Iris pigment epithelial cell (primary cell): Measurements from ENCODE around the gene HIPK2.

ENCODE experiments used
- DNase-seq: peaks from one replicate; pipeline ENCODE4 v3.0.0-alpha.2; 2011; ENCODE audit warnings: low read depth

The HIPK2 gene

DNA sequence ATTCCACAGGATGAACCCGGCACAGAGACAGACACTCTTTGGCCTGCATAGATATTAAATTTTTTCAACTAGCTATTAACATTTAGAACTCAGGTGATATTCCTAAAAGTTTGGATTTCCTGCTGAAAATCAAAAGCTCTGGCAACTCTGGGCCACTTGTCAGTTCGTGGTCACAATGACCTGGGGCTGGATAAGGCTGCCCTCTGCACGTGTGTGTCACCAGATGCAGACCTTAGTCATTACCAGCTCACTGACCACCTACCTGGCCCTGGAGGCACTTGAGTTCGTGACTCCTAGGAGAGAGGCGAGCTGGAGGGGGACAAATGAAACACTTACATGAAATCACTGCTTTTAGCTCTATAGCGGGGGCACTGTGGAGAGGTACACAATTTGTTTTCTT lies 126.5 kb downstream of the HIPK2 start:
- DNase-seq: no peak

DNA sequence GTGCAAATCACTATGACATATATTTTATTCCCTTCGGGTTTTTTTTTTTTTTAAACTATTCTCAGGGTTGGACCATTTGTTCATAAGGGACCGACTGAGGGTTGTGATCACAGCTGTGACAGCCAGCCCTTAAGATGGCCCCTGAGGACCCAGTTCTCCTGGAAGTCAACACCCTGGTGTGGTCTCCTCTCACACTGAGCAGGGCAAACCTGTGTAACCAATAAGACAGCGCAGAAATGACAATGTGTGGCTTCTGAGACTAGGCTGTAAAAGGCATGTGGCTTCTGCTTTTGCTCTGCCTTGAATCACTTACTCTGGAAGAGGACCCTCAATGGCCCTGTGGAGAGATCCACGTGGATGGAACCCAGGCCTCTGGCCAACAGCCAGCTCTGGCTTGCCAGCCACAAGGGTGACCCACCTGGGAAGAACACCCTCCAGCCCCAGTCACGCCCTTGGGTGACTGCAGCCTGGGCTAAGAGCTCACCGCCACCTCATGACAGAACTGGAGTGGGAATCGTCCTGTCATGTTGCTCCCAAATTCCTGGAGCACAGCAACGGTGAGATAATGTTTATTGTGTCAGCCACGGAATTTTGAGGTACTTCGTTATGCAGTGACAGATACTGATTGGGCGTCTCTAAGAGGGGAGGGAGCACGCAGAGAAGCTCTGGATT lies 127.2 kb downstream of the HIPK2 start:
- DNase-seq: no peak

DNA sequence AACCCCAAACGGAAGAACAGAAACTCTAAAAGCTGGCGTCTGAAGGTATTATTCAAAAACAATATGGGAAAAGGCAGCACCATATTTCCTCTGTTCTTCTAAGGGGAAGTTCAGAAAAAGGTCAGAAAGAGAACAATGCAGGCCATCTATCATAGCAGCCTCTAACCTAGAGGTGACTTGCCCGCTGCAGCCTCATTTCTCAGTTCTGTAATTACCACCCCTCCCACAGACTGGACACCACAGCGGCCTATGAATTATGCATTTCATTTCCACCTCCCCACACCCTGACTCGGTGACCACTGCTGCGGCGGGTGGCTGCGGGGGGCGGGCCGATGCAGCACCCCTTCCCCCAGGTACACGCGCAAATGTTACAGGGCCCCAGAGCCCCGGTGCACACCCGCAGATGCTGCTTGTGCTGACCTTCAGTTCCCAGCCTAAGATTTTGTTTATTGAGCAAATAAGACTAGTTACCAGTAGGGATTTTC lies 128.8 kb downstream of the HIPK2 start:
- no peak for DNase-seq

DNA sequence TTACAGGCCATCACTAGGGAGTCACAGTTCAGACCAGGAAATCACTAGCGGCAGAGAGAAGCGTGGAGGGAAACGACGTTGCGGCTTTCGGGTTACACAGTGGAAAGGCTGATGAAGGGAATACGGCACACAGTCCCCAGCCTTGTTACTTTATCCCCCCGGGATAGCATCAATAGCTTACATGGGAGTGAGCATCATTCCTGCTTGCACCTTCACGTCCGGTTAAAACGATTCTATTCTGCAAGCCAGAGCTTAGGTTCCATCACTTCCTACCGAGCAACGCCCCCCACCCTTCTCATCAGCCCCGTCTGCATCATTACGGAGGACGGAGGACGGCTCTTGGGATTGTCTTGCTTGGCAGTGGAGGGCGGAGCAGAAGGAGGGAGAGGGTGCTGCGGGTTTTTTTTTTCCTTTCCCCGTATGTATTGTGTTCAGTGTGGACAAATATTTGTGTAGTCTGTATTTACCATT lies 129.4 kb downstream of the HIPK2 start:
- DNase-seq: no peak

DNA sequence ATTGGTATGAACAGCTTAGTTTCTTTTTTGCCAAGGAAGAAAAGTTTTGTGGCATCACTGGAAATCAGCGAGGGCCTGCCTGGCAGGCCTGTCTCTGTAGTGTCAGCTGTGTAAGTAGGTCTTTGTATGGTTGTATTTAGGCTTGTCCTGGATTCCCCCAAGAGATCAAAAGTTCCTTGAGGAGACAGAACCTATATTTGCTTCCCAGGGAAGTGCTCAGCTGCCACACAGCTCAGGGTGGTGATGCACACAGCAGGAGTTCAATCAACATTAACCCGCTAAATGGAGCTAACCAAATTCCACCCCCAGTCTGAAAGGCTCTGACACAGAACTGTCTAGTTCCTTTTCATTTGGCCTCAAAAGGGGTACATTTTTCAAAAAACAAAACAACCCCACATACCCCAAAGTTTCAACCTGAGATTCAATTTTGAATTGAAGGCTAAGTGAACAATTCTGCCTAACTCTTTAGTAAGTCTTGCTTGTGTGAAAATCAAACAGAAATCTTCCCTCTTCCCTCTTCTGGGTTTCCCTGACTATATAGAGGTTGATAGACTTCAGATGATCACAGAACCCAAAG lies 129.9 kb downstream of the HIPK2 start:
- DNase-seq: peak; percentile 38

DNA sequence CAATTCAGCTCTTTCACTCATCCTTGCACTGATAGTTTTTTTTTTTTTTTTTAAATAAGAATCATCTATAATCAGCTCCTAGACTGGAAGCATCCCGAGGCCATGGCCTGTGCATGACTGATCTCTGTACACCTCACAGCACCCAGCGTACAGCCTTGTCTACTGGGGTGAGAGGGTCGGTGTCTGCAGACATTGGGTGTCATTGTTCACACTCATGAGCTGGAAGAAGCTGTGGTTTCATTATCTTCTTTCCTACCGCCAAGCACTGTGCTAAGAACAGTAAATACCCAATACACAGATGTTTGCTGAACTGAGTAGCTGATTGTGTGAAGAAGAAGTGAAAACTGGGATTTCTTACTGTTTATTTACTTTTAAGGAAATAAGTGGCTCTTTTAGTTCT lies 130.7 kb downstream of the HIPK2 start:
- peak; percentile 48 for DNase-seq

DNA sequence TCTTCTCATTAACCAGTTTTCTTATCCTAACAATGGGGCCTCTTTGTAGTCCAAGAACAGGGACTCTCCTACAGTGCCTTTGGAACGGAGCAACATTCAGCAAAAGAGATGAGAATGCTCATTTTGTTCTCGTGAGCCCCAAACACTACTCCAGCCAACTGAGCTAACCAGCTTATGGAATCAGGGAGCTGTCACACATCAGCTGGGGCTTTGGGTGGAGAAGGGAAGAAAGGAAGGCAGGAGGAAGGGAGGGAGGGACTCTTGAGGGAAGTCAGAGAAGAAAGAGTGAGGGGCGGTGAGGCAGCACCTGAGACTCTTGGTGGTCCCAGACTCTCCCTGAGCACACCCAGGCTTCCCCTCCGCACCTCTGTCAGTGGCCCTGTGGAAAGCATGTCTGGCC lies 131.2 kb downstream of the HIPK2 start:
- no peak for DNase-seq

DNA sequence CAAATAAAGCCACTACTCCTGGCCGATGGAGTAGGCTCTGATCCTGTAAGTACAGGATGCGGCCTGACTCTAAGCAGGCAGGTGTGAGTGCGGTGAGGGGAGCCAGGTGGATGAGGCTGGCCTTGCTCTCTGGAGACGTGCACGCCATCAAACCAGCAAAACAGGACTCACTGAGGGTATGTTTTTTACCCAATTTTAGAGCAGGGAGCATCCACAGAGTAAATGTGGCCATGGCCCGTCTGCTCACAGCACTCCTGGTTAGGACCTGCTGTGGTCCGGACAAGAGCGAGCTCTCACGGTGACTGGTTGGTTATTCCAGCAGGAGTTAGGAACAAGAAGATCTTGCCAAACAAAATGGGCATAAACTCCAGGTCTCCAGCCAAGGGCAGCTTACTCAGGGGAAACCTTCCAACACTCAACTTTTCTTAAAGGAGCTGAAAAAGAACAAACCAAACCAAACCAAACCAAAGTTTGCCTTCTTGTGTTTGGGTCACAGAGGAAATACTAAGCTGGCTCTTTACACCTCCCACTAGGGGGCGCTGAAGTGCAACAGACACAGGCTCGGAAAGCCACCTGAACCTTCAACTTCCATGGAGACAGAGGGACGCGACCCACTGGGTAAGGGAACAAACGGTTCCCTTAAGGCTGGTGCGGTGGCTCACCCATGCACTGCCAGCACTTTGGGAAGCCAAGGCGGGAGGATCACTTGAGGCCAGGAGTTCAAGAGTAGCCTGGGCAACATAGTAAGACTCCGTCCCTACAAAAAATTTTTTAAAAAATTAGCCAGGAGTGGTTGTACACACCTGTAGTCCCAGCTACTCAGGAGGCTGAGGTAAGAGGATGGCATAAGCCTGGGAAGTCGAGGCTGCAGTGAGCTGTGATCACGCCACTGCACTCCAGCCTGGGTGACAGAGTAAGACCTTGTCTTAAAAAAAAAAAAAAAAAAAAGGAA lies 131.9 kb downstream of the HIPK2 start:
- peak; percentile 83 for DNase-seq

DNA sequence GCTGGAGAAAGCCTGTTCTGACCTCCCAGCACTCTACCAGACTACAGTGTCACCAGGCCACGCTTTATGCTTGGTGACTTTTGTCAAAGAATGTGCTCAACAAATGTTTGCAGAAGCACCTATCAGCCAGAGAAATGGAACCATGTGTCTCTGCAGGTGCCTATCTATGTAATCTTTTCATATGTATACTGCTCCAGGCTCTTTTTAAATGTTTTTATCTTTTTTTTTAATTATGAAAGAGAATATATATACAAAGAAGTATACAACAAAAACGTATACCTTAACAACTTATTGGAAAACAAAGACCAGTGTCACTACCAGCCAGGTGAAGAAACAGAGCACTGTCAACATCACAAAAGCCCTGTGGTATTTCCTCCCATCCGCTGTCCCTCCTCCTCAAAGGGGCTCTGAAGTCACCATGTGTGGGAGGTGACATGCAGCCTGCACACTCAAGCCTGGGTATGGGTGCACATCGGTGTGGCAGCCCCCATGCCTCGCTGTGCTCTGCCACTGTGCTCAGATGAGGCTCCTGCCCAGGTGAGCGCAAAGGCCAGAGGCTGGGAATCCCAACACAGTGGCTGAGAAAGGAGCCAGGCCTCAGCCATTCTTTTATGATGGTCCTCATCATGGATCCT lies 133.7 kb downstream of the HIPK2 start:
- DNase-seq: no peak

DNA sequence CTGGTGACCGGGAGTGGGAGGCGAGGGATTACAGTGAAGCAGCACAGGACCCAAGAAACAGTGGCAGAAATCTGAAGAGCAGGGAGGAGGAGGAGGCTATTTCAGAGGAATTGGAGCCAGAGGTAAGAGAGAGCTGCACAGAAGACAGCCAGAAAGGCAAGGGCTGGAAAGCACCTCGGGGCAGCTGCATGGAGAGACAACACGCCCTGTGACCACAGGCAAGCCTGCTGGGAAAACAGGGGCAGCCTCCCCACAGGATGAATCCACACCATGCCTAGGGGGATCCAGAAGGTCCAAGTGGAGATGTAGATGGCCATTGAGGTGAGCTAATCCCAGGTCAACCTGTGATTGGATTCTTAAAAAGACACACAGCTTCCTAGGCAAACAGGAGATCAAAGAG lies 135.5 kb downstream of the HIPK2 start:
- no peak for DNase-seq

DNA sequence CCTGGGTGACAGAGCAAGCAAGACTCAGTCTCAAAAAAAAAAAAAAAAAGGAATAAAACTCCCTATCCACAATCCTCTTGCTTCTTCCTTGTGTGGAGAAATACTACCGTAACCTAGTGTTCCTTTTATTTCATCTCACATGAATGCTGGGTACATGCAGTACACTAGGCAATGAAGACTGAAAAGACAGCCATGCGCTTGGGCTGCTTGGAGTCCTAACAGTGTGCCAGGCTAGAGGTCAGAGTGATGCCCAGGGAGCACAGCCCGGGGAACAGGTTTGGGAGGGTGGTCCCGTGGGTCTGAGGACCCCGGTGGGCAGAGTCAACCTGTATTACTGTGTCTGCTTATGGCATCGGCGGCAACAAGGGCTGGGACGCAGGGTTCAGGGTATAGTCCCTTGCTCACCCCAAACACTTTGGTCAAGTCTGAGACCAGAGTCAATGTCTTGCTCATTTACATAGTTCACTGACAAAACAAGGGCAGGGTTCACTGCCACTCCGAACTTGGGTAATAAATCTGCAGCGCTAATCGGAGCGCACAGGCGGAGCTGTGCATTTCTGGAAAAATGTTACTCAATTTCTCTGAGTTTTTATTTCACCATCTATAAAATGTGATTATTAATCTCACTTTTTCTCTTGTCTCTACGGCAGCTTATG lies 136.3 kb downstream of the HIPK2 start:
- no peak for DNase-seq

DNA sequence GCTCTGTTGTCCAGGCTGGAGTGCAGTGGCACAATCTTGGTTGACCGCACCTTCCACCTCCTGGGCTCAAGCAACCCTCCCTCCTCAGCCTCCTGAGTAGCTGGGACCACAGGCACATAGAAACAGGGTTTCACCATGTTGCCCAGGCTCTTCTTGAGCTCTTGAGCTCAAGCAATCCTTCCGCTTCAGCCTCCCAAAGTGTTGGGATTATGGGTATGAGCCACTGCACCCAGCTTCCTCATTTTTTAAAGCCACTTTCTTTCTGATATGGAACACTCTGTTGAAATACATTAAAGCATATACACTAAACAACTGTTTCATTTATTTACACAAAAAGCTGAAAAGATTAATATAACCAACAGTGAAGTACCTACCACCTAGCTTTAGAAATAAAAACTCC lies 137.1 kb downstream of the HIPK2 start:
- DNase-seq: no peak

DNA sequence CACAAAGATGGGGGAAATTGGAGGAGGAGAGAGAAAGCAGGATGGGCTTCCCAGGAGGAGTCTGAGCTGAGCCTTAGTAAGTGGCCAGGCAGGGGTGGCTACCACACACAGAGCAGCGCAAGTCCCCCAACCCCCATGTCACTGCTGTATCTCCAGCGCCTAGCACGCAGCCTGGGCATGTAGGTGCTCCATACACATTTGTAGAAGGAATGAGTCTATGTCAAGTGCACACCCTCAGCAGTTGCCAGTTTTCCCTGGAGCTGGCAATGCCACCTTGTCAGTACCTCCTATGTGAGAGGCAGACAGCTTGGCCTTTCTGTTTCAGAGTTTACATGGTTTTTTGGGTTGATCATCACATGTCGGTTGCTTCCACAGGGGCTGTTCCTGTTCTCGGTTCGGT lies 138.2 kb downstream of the HIPK2 start:
- no peak for DNase-seq

DNA sequence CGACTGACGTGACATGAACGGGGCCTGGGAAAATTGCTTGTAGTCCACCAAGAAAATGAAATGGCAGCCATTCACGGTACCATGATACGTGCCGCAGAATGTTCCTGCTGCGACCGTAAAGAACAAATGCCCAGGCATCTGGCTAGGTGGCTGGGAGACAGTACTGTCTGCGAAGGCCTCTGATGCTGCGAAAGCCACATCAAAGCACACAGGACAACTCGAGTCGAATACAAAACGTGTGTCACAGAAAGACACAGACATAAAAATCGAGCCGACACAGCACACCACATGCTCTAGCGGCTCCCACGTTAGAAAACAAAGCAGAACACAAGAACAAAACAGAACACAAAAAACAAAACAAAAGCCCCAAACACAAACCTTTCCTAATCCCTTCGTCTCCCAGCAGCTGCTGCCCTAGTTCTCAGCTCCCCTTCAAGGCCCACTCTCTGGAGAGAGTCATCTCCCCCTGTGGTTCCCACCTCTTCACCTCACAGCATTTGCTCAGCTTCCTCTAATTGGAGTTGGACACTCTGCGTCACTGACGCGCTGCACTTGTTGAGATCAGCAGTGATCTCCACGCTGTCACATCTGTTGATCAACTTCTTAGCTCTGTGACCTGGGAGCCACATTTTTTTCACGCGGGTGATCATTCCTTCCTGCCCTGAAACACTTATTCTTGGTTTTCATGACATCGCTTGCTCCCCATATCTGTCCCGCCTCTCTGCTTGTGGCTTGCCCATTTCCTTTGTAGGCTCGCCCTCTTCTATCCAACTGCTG lies 142.1 kb downstream of the HIPK2 start:
- no peak for DNase-seq

DNA sequence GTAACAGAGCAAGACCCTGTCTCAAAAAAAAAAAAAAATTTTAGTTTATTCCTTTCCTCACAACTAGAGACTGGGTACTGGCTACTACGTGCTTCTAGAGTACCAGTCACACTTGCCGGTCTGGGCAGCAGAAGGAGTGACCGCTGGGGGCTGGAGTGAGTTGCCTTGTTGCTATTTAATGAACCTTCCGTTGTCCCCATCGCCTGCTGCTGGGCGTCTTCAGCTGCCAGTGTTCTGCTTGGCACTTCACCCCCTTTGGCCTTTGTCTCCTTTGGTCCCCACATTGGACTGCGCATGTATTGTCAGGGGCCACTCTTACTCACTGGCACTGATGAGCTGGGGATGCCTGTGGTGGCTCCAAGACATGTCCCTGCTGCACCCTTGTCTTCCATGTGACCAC lies 143.7 kb downstream of the HIPK2 start:
- DNase-seq: no peak

DNA sequence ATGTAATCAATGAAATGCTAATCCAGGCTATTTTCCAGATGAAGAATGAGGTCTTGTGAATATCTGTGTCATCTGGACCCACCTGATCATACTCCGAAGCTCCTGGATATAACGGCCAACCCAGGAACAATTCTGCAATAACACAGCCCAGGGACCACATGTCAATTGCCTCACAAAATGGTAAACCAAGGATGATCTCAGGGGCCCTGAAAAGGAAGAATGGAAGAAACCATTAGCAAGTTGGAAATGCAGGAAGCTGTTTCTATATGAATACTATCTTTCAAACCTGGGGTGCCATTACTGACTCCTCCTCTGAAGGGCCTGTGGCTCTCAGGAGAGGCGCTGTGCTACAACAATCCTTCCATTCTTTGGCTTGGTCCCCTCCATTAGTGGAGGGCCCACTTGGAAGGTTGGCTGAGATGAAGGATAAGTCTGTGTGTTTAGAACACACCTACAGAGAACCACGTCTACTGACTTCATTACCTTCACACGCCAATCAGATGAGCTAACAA lies 146.2 kb downstream of the HIPK2 start:
- DNase-seq: no peak

DNA sequence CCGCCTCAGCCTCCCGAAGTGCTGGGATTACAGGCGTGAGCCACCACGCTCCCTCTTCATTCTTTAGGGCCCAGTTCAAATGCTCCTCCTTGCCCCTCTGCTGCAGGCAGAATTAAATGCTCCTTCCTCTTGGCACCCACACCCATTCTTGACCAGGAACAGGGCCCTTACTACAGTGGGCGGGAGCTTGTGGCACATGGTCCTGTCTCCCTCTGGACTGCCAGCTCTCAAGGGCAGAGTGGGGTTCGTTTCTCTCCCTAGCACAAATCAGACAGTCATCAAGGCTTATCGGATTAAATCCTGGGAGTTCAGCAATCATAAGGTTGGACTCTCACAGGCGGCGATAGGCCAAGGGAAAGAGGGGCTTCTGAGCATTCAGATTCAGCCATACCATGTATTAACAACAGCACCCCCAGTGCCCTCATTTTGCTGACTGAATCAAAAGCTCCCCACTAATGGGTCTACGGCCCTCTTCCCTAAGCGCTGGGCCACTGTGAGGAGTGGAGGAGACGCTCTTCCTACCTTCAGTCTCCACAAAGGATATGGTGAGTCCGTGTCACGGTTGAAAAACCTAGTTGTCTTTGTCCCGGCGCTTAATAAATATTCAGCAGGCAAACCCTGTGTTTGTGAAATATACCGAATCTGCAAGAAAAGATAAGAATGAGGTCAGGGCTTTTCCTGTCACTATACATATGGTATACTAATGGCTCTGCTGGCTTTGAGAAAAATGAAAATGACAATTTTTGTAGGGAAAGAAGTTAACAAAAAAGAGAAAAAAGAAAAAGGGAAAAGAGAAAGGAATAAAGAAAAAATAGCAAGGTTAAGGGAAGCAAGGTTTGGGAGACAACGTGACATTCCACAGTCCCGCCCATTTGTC lies 146.9 kb downstream of the HIPK2 start:
- no peak for DNase-seq

DNA sequence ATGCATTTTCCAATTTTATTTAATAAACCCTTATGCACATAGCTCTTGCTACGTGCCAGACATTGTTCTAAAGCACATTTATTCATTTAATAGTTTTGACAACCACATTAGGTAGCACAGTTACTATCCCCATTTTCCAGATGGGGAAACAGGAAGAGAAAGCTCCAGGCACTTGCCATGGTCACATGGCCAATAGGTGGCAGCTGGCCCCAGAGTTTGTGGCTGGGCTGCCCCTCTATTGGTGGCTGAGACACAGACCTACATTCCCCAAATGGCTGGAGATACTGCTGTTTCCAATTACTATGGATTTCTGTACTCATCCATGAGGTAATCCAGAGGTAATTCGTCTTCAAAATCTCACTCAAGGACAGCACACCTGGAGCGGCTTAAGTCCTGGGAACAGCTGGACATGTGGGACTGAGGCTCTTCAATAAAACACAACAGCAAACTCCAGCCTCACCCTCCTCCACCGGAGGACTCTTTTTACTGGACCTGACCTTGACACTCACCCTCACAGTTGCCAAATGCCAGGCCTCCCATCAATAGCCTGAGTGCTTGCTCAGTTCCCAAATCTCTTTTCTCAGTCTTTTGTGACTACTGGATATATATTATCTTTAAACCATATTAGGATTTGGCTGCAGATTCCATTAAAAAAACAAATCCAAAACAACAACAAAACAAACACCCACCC lies 148.3 kb downstream of the HIPK2 start:
- DNase-seq: no peak

DNA sequence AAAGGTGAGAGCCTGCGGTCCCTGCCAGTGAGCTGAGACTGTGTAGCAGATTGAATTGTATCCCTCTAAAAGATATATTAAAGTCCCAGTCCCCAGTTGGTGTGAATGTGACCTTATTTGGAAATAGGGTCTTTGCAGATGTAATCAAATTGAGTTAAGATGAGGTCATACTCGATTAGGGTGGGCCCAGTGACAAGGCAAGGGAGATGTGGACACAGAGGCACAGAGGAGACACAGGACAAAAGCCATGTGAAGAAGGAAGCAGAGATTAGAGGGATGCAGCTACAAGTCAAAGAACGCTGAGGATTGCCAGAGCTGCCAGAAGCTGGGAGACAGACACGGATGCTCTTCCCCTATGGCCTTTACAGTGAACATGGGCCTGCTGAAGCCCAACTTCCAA lies 150.0 kb downstream of the HIPK2 start:
- no peak for DNase-seq
